Lung microvascular endothelial cell (primary cell): ENCODE data around the gene SNX27. TPM values are rescaled to one million over a fixed set of nuclear protein-coding genes. Genes with fewer than 3 reads are reported as not detected.
"Not testable (repeated sequence)": the region's sequence is repeated elsewhere in the genome, so short reads cannot be mapped to it uniquely, and the experiment has no call there.

ENCODE experiments used
- DNase-seq, 2 donors: peaks; one replicate each; pipeline versions ENCODE4 v3.0.0 to v3.0.0-alpha.2; 2010; ENCODE audit warnings: low read depth in 2 of 2
- total RNA-seq: library from RNA; depleted of rRNA; stranded (reverse); fragments of >200 nt; gene quantifications from 2 replicates; pipeline ENCODE4 v1.2.1, GENCODE V29; 2014

SNX27 gene
- total RNA-seq, 1 donor from 2014 or later = 13.5 TPM

GRCh38 chr1:151602550-151602949 lies 9.3 kb upstream of the SNX27 start:
- not testable (repeated sequence) for DNase-seq

GRCh38 chr1:151604291-151604690 lies 7.6 kb upstream of the SNX27 start:
- no peak for DNase-seq

DNA sequence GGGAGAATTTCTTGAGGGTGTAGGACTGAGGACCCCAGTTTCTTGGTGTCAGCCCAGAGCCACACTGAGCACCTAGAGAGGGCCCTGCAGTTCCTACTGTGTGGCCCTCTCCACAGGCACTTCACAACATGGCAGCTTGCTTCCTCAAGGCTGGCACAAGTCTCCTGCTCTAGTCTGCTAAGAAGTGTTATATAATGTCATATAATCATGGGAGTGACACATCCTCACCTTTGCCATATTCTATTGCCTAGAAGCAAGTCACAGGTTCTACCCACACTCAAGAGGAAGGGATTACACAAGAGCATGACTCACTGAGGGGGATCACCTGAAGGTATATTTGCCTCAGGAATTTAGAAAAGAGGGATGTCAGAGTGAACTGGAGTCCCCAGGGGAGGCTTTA lies 5.5 kb upstream of the SNX27 start:
- DNase-seq = no peak

DNA sequence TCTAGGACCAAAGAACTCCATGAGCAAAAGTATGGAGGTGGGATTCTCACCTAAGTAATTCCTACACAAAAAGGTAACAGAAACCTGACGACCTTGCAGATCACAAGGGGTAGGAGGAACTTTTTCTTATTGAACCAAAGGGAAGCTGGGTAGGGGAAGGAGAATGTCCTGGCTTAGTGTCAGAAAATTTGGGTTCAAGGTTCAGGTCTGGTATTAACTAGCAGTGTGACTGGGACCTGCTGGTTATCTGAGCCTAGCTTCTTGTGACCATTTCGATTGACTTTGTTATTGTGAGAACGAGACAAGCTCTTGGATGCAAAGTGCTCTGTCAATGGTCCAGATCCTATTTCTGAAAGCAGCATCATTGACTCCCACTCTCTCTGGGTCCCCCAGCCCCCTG lies 5.0 kb upstream of the SNX27 start:
- no peak for DNase-seq

GRCh38 chr1:151610142-151610541 lies 1.7 kb upstream of the SNX27 start:
- DNase-seq = no peak

- DNase-seq = peak in 1 of 2 donors; percentile 6
Measured at GRCh38 chr1:151611288-151611790, 511 bp upstream of the SNX27 start.

DNA sequence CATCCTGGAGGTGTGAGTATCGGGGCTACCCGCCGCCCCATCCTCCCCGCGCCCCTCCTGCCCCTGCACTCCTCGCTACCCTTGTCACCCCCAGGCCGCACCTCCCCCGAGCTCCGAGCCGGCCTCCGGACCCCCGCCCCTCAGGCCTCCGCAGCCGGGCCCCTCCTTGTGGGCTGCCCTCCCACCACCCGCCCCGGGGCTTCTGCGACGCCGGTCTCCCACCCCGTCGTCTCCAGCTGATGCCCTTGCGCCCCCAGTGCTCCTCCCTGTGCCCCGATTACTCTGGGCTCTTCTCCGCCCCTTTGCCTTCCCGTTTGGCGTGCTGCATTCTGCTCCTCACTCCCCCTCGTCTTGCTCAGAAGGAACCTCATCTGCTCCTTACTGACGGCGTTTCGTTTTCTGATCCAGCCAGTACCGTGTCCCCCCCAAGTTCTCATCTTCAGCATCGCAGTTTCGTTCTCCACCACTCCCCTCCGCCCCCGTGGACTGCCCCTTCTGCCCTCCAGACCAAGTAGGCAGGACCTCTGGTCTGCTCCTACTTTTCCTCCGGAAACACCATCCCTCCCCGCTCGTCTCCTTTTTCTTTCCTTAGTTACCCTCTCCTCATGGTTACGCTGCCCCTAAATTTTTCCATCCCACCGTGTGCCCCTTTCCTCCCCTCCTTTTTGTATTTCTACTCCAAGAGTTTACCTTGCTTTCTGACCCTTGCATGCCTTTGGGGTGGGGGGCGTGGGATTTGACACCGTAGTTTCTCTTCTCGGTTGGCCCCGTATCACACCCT lies 841 bp downstream of the SNX27 start:
- peak; percentile 14 to 39 for DNase-seq

DNA sequence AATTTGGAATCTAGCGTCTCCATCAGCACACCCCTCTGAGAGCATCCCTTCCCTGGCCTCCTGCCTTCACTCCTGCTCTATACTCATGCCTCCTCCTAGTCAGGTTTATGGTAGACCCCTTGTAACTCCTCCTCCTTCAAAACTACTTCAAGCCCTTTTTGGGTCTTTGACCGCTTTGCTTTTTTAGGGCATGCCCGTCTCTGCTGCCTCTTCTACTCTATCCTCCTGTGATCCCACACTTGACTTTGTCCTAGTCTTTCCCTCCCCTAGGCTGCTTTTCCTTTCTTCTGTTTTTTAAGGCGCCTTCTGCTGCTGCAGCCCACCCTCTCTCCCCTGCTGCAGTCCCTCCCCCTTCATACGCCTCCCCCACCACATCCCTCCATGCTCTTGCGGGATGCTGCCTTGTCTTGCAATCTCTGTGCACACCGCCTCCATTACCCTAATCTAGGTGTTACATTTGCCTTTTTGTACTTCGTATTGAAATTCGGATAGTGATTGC lies 1.5 kb downstream of the SNX27 start:
- no peak for DNase-seq

- no peak for DNase-seq
Measured at GRCh38 chr1:151615711-151616504, 4.1 kb downstream of the SNX27 start.

- DNase-seq = no peak
Measured at GRCh38 chr1:151616505-151616849, 4.6 kb downstream of the SNX27 start.

DNA sequence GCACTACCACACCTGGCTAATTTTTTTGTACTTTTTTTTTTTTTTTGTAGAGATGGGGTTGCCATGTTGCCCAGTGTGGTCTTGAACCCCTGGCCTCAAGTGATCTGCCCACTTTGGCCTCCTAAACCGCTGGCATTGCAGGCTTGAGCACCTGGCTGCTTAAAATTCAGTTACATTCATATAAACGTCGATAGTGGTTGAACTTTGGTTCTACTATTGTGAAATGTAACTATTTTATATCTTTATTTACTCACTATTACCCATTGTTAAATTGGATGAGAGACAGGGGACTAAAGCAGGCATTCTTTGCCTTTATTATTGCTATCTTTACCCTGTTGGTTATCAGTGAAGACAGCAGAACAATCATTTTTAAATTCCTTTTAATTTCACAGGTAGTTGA lies 6.2 kb downstream of the SNX27 start:
- no peak for DNase-seq

GRCh38 chr1:151618470-151618869 lies 6.6 kb downstream of the SNX27 start:
- no peak for DNase-seq

GRCh38 chr1:151618996-151619395 lies 7.1 kb downstream of the SNX27 start:
- DNase-seq = not testable (repeated sequence)

GRCh38 chr1:151619489-151620093 lies 7.7 kb downstream of the SNX27 start:
- DNase-seq = peak in 1 of 2 donors; percentile 55

DNA sequence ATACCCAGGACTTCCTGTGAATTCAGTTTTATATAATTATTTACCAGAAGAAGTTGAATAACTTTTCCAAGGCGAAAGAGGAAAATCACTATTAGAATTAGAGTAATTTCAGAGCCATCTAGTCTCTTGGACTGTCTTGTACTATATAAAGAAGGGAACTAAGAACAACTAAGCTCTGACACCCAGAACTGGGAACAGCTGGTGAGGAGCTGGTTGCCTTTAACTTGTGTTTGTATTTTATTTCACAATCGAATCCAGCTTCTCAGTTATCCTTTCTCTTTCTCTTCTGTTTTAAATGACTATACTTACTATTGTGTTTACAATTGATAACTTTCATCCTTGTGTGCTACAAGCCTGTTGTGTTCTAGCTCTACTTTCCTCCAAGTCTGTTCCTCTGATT lies 8.4 kb downstream of the SNX27 start:
- no peak for DNase-seq

GRCh38 chr1:151621351-151621750 lies 9.5 kb downstream of the SNX27 start:
- no peak for DNase-seq

GRCh38 chr1:151624783-151625182 lies 12.9 kb downstream of the SNX27 start:
- no peak for DNase-seq

GRCh38 chr1:151626740-151627334 lies 15.0 kb downstream of the SNX27 start:
- DNase-seq = no peak

- DNase-seq = no peak
Measured at GRCh38 chr1:151629278-151629677, 17.4 kb downstream of the SNX27 start.

- no peak for DNase-seq
Measured at GRCh38 chr1:151635479-151636072, 23.7 kb downstream of the SNX27 start.

DNA sequence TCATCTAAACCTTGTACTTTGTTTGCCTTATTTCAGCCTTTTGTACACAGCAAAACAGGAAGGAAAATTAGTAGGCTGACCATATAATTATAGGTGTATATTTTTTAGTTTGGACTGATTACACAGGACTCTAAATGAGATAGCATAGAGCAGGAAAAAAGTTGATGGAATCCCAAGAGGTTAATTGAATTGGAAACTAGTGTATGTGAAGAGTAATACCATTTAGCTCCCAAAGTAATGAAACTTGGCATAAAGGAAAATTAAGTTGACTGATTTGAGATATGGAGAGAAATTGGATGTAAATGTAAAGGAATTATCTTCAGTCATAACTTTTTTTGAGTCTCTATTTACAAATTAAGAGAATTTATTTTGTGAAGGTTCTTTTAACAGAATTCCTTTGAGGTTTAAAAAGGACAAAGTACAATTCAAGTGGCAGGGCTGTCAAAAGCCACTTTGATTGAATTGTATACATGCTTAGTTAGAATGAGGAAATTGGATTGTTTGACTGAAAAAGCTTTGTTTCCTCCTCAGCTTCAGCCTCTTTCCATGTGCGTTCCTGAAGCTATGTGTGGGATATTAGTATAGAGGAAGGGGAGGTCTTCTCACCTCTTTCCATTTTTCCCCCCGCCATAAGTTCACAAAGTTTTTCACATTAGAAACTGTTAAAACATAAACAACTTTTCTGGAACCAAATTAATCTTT lies 26.4 kb downstream of the SNX27 start:
- DNase-seq = peak; percentile 14 to 47
